DND-41 (cell line): ENCODE measurements around the gene CDH3.
A peak's percentile ranks its signal among the peaks of the same experiment; 100 is the strongest.

Experiments
- ATAC-seq: fragments of 200-7000 bp; cut with Tn5 transposase; 3 replicates; pipeline ENCODE4 v1.9.1; 2021; ENCODE audit warnings: low read depth; ENCODE audit not compliant: insufficient read depth
- DNase-seq: peaks from one replicate; pipeline ENCODE4 v3.0.0-alpha.2; 2020
- H2AFZ ChIP-seq: 2 replicates; pipeline ENCODE4 v1.6.0; 2012; ENCODE audit warnings: low read depth, low read length
- H3K27ac ChIP-seq: 2 replicates; pipeline ENCODE4 v1.5.1; 2012; ENCODE audit warnings: low read length, inconsistent platforms
- H3K27me3 ChIP-seq: fragments of 200-600 bp; sonication (generic); 2 replicates; pipeline ENCODE4 v1.6.0; 2012; ENCODE audit warnings: low read length, mild to moderate bottlenecking, inconsistent platforms; ENCODE audit not compliant: insufficient read depth, poor library complexity
- H3K36me3 ChIP-seq: 2 replicates; pipeline ENCODE4 v1.5.1; 2012; ENCODE audit warnings: low read length, inconsistent platforms; ENCODE audit not compliant: insufficient read depth
- H3K4me1 ChIP-seq: 2 replicates; pipeline ENCODE4 v1.5.1; 2012; ENCODE audit warnings: mild to moderate bottlenecking, low read length; ENCODE audit not compliant: insufficient read depth
- H3K4me2 ChIP-seq: 2 replicates; pipeline ENCODE4 v1.6.0; 2012; ENCODE audit warnings: mild to moderate bottlenecking, moderate library complexity, low read length, inconsistent platforms; ENCODE audit not compliant: insufficient read depth
- H3K4me3 ChIP-seq, 2 experiments: fragments of 200-600 bp in 1 of 2; shearing (Covaris generic) in 1 of 2; 2 replicates each; pipeline ENCODE4 v1.5.1; 2012 to 2016; ENCODE audit warnings: inconsistent platforms in 2 of 2, low read length in 2 of 2, mild to moderate bottlenecking in 2 of 2, low read depth in 1 of 2, moderate library complexity in 1 of 2
- H3K79me2 ChIP-seq: 2 replicates; pipeline ENCODE4 v1.6.0; 2012; ENCODE audit warnings: low read length, inconsistent platforms; ENCODE audit not compliant: insufficient read depth
- H3K9ac ChIP-seq: 2 replicates; pipeline ENCODE4 v1.6.0; 2012; ENCODE audit warnings: low read depth, mild to moderate bottlenecking, inconsistent platforms, low read length, moderate library complexity
- H3K9me3 ChIP-seq: 2 replicates; pipeline ENCODE4 v1.5.1; 2012; ENCODE audit warnings: low read length, moderate library complexity, mild to moderate bottlenecking, inconsistent platforms; ENCODE audit not compliant: insufficient read depth, severe bottlenecking
- H4K20me1 ChIP-seq: 2 replicates; pipeline ENCODE4 v1.6.0; 2012; ENCODE audit warnings: low read length; ENCODE audit not compliant: insufficient read depth
- CTCF ChIP-seq: IDR thresholded peaks from 2 replicates; pipeline ENCODE4 v1.5.1; 2012; ENCODE audit warnings: borderline replicate concordance, low read length, moderate library complexity, mild to moderate bottlenecking; ENCODE audit not compliant: poor library complexity, severe bottlenecking; ENCODE audit errors: extremely low read depth
- EZH2 ChIP-seq: IDR thresholded peaks from 3 replicates; pipeline ENCODE4 v1.6.1; 2012; ENCODE audit warnings: borderline replicate concordance, low read depth, mild to moderate bottlenecking, moderate library complexity, low read length, inconsistent platforms; ENCODE audit not compliant: severe bottlenecking

CDH3 gene

DNA sequence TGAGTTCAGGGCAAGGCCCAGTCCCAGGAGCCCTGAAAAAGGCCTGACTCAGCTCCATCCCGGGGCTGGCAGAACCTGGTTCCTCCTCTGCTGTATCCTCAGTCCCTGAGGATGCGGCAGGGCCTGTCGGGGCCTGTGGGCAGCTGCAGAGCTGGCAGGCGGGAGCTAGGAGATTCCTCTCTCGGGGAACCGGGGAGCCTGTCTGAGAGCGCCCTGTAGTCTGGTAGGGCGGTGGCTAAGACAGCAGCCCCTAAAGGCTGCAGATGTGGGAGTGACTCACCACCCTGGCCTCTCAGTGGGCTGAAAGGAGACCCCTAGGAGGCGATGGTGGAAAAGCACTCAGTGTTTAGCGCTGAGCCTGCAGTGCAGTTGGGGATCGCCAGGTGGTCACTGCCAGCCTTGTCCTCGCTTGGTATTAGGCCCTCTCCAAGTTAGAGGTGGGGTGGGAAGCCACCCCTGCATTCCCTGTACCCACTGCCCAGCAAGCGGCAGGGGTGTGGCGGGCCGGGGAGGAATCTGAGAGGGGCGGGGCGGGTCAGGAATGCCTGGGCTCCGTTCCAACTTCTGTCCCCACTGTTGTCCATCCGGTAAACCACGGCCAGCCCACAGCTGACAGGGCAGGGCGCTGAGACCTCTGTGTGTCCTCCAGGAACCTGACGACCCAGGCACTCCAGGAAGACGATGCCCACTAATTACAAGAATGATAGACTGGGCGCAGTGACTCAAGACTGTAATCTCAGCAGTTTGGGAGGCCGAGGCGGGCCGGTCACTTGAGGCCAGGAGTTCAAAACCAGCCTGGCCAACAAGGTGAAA, 62.4 kb downstream of the CDH3 start:
- Histone ChIP-seq H3K9me3 (no peaks in the 10 kb centered on the region), H3K4me2 (no peak overlapping the region), H3K27me3 (peaks cover 13% of the 10 kb centered on the region), H4K20me1 (no peaks in the 10 kb centered on the region), H3K4me1 (no peaks in the 10 kb centered on the region), H3K27ac (no peak overlapping the region), H3K36me3 (no peaks in the 10 kb centered on the region), H3K79me2 (no peaks in the 10 kb centered on the region), H3K9ac (no peak overlapping the region), H3K4me3 (no peak overlapping the region), H2AFZ (no peak overlapping the region)
- DNase-seq = no peak
- TF ChIP-seq EZH2 = no peak
- ATAC-seq = 0 out of 3 replicates have a peak, but pooled peaks have one; percentile 28

GRCh38 chr16:68710211-68710610, 65.1 kb downstream of the CDH3 start:
- Histone ChIP-seq H3K4me3 (no peak overlapping the region), H3K4me2 (no peak overlapping the region), H3K27me3 (peaks cover 13% of the 10 kb centered on the region), H2AFZ (no peak overlapping the region), H3K36me3 (no peaks in the 10 kb centered on the region), H3K9me3 (no peaks in the 10 kb centered on the region), H3K4me1 (no peaks in the 10 kb centered on the region), H3K79me2 (no peaks in the 10 kb centered on the region), H4K20me1 (no peaks in the 10 kb centered on the region), H3K9ac (no peak overlapping the region), H3K27ac (no peak overlapping the region)
- DNase-seq (no peak), ATAC-seq (no peak)
- no peak for TF ChIP-seq EZH2
- no peak for TF ChIP-seq CTCF

DNA sequence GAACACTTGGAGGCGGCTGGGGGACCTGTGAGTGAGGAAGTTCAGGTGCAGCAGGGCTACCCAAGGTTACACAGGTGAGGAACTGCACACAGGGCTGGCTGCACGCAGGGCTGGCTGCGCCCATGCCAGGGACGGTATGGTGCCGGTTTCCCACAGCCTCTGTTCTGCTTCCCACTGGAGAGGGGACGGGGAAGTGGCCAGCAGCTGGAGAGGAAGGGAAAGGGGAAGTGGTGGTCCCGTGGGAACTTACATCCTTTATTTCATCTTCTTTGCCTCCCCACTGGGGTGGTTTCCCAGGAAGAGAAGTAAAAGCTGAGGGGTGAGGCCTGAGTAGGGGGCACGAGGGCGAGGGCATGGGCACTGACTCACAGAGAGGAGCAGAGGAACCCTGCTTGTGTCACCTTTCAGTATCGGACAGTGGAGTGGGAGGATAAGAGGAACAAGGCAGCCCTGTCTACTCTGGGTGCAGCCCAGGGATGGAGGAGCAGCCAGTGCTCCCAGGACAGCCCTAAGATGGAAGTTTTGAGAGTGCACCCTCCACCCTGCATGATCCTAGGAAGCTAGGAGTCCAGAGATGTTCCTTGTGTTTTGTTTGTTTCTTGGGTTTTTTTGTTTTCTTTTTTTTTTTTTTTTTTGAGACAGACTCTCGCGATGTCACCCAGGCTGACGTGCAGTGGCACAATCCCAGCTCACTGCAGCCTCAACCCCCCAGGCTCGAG, 66.5 kb downstream of the CDH3 start:
- DNase-seq (no peak), ATAC-seq (no peak)
- no peaks in the 10 kb centered on the region for H3K4me1 ChIP-seq
- H3K79me2 ChIP-seq = no peaks in the 10 kb centered on the region
- no peaks in the 10 kb centered on the region for H3K9me3 ChIP-seq
- H2AFZ ChIP-seq = no peak overlapping the region
- no peaks in the 10 kb centered on the region for H4K20me1 ChIP-seq
- peaks cover 13% of the 10 kb centered on the region for H3K27me3 ChIP-seq
- H3K9ac ChIP-seq = no peak overlapping the region
- H3K4me2 ChIP-seq = no peak overlapping the region
- TF ChIP-seq CTCF (no peak), EZH2 (no peak)
- H3K36me3 ChIP-seq = no peaks in the 10 kb centered on the region
- H3K4me3 ChIP-seq = no peak overlapping the region
- H3K27ac ChIP-seq = no peak overlapping the region

DNA sequence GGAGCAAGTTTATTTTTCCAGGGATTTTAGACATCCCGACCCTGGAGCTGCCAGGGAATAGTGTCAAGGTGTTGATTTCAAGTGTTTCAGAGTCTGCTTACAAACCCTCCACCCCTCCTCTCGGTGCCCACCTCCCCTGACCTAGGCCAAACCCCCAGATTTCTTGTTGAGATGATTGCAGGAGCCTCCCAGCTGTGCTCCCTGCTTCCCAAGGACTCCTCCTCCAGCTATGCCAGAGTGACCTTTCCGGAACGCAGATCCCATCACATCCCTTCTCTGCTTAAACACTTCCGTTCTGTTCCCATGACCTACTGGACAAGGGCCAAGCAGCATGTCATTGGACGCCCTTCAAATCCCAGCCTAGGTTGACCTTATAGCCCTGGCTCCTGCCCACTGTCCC, 68.3 kb downstream of the CDH3 start:
- H4K20me1 ChIP-seq = no peaks in the 10 kb centered on the region
- no peak overlapping the region for H3K4me2 ChIP-seq
- DNase-seq (no peak), ATAC-seq (no peak)
- H3K4me1 ChIP-seq = no peaks in the 10 kb centered on the region
- no peak overlapping the region; the same call in 1 of the 2 replicates for H2AFZ ChIP-seq
- H3K4me3 ChIP-seq = no peak overlapping the region
- H3K79me2 ChIP-seq = no peaks in the 10 kb centered on the region
- H3K27me3 ChIP-seq = peaks cover 13% of the 10 kb centered on the region
- TF ChIP-seq EZH2 (no peak), CTCF (no peak)
- no peak overlapping the region for H3K9ac ChIP-seq
- no peak overlapping the region for H3K27ac ChIP-seq
- H3K36me3 ChIP-seq = no peaks in the 10 kb centered on the region
- no peaks in the 10 kb centered on the region for H3K9me3 ChIP-seq
